ENCODE data around the gene LPIN1.
A peak's percentile ranks its signal among the peaks of the same experiment; 100 is the strongest.

Gene LPIN1

GRCh38 chr2:11746376-11746806 lies at the start of gene LPIN1:
LPIN1 (plus strand) TSS chr2:11746632; CDS start chr2:11765542, 18,910 bp downstream.
- peak; percentile 89 for DNase-seq

DNA sequence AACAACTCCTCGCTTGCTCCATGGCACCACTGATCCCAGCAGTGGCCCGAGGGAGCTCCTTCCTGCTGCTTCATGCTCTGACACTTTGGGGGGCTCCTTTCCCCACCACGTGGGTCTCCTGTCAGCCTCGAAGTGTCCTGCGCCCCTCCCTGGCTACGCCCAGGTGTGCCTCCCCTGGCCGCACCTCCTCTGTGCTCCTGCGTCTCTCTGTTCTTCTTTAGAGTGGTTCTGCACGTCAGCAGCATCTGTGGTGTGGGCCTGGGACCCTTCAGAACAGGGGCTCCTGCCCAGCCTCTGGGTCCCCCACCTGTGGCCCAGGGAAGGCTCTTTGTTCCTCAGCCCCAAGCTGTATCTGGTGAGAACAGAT lies 49.7 kb upstream of the LPIN1 start:
- DNase-seq, result no peak

DNA sequence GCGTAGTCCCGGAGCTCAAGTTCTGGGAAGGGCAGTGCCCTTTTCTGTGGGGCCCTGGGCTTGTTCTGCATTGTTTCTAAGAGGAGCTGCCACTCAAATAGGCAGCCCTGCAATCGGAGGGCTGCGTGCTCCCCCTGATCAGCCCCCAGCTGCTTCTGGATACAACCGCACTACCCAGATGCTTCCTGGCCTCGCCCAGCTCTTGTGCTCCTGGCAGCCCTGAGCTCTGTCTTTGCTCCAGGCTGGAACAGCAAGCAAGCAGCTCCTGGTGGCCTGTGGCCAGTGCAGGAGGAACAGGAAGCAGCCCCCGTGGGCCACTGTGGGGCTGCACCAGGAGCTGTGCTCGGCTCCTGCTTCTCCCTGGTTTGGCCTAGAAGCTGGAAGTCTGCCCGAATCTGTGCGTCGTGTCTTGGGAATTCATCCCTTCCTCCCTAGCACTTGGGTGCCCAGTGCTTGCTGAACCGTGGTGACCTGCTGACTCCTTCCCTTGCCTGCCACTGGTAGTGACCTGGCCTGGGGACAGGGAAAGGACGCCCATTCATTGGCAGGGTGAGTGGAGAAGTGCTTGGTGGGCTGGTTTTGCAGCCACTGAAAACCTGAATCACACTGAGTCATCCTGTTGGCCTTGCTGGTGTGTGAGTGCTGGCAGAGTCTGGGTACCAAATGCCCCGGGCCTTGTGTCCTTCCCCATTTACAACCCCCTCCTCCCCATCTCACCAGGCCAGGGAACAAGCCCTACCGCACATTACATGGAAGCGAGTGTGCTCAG lies 49.1 kb upstream of the LPIN1 start:
- DNase-seq, result no peak

DNA sequence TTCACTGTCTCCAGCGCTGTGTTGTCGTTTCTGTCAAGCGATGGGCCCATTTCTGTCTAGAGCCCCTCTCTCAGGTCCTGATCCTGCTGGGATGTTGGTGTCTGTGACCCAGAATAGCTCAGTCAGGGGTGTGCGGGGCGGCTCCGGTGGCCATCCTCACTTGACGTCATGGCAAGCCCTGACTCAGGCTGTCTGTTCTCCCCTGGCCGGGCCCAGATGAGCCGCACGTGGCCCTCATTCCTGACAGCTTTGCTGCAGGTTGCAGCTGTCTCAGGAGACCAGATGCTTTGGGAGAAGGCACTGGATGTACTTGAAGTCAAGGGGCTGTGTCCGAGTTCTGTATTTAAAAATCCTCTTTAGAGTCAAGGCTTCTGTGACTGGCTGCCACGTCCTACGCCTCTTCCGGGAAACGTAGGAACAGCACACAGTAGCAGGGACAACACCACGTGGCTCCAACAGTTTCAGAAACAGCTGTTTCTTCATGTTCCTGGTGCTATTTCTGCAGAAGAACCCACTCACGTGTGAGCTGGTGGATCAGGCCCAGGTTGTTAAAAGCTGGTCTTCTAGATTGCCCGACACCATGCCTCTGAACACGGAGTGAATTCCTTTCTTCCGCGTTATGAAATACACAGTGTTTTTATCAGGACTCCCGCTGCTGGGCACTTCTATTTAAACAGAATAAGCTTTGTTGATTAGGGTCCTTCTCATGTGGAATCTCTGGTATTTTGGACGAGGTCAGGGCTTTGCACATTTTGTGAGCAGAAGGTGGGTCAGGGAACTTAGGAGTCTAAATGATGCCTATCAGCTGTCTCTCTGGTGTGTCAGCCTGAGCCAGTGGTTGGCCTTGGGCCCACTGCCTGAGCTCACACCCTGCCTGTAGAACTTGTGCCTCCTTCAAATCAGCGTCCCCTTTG lies 48.2 kb upstream of the LPIN1 start:
- DNase-seq, result no peak

- DNase-seq, result no peak
These were observed 46.5 kb upstream of the LPIN1 start for GRCh38 chr2:11699686-11700670.

DNA sequence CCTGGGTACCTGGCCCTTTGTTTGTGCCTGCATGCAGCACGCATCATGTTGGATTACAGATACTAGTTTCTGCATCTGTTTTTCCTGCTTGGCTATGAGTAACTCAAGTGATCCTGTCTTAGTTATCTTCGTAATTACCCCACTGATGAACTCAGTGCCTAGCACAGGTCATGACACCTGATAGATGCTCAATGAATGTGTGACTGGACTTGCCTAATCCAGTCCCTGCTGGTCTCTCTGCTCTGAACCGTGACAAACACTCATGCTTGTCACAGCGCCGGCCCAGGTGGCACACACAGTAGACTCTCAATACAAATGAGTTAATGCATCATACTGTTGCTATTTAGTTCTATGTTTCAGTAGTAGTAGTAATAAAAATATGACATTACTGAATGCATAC lies 45.2 kb upstream of the LPIN1 start:
- DNase-seq, result no peak

DNA sequence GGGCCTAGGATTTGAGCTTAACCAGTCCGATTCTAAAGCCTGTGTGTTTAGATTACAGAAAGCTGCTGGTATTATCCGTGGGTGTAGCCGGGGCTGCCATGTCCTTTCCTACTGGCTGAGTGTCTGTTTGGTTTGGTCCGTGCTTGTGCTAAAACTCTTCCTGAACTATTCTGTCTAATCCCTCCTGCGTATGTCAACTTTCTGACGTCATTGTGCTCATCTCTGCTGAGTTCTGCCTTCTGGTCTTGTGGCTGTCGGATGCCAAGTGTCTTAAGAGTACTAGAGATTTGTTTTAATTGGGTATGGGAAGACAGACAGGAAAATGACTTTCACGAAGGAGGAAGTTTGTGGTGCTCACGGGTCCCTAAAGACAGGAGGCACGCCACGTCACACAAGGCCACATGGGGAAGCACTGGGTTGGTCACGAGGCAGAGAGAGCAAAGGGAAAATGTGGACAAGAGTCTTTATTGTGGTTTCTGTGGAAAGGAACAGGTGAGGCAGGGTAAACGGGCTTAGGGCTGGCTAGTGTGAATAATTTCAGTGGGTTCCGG lies 44.6 kb upstream of the LPIN1 start:
- peak; percentile 22 for DNase-seq

DNA sequence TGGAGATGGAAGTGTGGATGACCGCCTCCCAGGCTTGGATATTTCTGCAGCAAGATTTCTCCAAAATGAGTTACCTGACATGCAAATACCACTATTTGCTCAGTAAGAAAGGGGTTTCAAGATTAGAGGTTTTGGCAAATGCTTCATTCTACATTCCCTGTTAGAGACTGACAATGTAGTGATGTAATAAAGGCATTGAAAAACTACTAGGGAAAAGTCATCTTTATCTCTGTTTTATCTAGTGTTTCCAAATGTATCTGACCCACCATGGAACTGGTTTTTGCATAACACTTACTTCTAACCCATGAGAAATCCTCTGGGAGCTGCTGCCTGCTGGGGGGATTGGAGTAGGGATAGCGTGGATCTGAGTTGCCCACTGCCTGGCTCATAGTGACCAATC lies 43.5 kb upstream of the LPIN1 start:
- no peak for DNase-seq

DNA sequence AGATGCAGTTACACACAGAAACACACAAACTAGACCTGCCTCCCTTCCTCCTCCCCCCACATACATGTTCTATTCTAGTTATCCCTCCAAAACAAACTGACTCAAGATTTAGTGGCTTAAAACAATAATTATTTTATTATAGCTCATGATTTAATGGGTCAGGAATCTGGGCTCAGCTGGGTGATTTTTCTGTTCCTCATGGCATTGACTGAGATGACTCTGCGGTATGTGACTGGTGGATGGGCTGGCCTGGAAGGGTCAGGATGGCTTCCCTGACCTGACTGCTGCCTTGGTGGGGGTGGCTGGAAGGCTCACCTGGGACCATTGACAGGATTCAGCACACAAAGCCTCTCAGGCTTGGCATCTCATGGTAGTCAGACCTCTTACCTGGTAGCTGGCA lies 42.7 kb upstream of the LPIN1 start:
- no peak for DNase-seq

GRCh38 chr2:11705063-11705462 lies 41.4 kb upstream of the LPIN1 start:
- DNase-seq, result no peak

- no peak for DNase-seq
These were observed 40.7 kb upstream of the LPIN1 start for GRCh38 chr2:11705711-11706110.

- no peak for DNase-seq
These were observed 38.3 kb upstream of the LPIN1 start for GRCh38 chr2:11708106-11708505.

GRCh38 chr2:11709293-11709692 lies 37.1 kb upstream of the LPIN1 start:
- DNase-seq, result no peak

- no peak for DNase-seq
These were observed 36.2 kb upstream of the LPIN1 start for GRCh38 chr2:11710210-11710609.

GRCh38 chr2:11710632-11711353 lies 35.6 kb upstream of the LPIN1 start:
- no peak for DNase-seq

DNA sequence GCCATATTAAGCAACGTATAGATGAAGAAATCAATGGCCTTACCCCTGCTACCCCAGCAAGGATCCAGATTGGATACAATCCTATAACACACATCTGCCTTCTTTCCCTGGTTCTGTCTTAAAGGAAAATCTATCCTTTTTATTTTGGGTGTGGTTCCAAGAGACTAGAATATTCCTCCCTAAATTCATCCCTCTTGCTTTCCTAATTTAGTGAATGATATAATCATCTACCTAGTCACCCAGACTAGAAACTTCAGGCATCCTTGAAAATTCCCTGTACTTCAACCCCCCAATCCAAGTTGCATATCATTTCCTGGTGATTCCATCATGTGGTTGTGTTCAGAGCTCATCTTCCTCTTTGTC lies 35.1 kb upstream of the LPIN1 start:
- no peak for DNase-seq

DNA sequence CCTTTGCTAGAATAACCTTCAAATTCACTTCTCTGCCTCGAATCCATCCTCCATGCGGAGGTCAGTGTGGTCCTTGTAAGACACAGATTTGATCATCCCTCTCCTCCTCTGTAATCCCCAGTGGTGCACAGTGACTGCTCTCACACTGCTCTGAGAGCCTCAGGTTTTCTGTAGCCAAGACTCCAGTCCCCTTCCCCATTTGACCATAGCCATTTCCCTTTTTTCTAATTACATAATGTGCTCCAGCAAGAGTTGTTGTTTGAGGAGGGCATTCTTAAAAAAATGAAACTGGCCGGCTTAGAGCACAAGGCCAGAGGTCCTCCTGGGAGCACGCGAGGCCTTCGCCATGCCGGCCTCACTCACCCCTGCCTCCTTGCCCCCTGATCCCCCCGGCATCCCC lies 34.7 kb upstream of the LPIN1 start:
- DNase-seq, result no peak

DNA sequence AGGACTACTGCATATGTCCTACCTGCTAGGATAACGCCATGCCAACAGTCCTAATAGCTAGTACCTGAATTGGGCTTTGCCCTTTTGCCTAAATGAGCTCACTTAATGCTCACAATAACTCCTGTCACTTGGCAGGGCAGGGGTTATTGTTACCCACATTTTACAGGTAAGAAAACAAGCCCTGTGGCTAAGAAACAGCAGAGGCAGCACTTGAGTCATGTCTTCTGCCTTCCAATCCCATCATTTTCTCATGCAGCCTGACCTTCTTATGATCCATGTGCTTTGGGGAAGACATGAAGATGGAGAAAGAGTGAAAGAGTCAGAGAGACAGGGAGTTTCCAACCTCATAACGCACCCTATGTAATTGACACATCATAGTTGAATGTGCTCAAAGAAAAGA lies 33.6 kb upstream of the LPIN1 start:
- no peak for DNase-seq

- DNase-seq, result no peak
These were observed 32.6 kb upstream of the LPIN1 start for GRCh38 chr2:11713815-11714214.

DNA sequence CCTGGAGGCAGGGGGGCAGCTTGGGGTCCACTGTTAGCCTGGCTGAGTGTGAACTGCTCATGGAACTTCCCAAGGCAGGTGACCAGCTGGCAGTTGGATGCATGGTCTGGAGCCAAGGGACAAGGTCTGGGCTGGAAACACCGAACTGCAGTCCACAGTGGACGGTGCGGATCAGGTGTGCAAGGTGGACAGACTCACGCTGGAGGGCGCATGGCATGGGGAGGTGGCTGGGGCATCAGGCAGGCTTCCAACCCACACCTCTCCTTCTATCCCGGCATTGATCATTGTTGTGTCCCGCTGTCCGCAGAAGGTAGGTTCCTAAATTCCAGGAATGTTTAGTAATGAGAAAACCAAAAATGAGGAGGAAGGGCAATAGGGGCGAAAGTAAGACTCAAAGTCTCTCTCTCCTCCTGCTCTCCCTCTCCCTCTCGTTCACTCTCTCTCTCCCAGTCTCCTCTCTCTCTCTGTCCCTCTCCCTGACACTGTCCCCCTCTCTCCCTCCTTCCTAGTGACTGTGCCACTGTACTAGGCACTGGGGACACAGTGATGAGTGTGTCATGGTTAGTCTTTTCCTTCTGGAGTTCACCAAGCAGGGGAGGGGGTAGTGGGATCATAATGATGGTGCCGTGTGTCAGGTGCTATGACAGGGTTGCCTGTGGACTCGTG lies 30.3 kb upstream of the LPIN1 start:
- no peak for DNase-seq

GRCh38 chr2:11716689-11717321 lies 29.6 kb upstream of the LPIN1 start:
- DNase-seq, result no peak

All from CD4-positive, alpha-beta T cell treated with Interleukin-12 subunit alpha and Interleukin-12 subunit beta, for 1 hour (primary cell).